GM12864 (cell line): ENCODE measurements around the gene CORIN.
"Not testable (repeated sequence)": the region's sequence is repeated elsewhere in the genome, so short reads cannot be mapped to it uniquely, and the experiment has no call there.

ENCODE experiments used
- DNase-seq: peaks from one replicate; pipeline ENCODE4 v3.0.0-alpha.2; 2011; ENCODE audit warnings: low read depth
- H3K4me3 ChIP-seq: 2 replicates; pipeline ENCODE4 v1.5.1; 2011; ENCODE audit warnings: mild to moderate bottlenecking, low read depth, low read length, control low read depth
- TF ChIP-seq, protein P1 (sequence below): IDR thresholded peaks from 2 replicates; pipeline ENCODE4 v1.5.1; 2011; ENCODE audit warnings: low read depth, mild to moderate bottlenecking, moderate library complexity, low read length, control low read depth, inconsistent platforms; ENCODE audit errors: missing control alignments

CORIN gene

DNA sequence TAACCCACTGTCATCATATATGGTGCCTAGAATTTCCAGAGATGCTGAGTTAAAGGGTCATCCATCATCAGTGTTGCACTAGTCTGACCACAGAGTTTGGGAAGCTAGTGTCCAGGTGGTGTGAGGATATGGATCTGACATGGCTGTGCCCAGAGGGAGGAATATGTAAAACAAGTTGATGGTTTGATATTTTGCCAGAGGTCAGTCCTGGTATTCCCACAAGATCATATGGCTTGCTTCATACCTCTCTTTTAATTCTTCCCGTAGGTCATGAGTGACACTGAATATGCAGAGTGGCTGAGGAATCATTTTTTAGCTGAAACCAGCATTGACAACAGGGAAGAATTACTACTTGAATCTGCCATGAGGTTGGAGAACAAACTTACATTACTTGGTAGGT is 277.2 kb downstream of the CORIN start:
- no peak overlapping the region for H3K4me3 ChIP-seq
- no peak for DNase-seq
- TF ChIP-seq, protein P1, sequence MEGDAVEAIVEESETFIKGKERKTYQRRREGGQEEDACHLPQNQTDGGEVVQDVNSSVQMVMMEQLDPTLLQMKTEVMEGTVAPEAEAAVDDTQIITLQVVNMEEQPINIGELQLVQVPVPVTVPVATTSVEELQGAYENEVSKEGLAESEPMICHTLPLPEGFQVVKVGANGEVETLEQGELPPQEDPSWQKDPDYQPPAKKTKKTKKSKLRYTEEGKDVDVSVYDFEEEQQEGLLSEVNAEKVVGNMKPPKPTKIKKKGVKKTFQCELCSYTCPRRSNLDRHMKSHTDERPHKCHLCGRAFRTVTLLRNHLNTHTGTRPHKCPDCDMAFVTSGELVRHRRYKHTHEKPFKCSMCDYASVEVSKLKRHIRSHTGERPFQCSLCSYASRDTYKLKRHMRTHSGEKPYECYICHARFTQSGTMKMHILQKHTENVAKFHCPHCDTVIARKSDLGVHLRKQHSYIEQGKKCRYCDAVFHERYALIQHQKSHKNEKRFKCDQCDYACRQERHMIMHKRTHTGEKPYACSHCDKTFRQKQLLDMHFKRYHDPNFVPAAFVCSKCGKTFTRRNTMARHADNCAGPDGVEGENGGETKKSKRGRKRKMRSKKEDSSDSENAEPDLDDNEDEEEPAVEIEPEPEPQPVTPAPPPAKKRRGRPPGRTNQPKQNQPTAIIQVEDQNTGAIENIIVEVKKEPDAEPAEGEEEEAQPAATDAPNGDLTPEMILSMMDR = no peak

DNA sequence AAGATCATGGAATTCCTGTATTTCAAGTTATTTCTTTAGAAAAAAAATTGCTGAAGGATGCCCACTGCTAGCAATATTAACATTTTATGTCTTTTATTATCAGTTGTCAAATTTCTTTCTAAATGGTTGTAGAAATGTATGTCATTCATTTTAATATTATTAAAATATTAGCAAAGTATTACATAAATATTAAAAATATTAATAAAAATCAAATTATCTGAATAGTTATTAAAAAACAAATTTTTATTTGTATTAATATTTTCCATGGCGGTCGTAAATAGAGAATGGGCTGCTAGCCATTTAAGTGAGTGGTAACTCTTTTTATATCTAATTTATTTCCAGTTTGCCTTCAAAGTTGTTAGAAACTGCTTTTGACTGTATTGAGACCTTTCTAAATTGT is 280.6 kb downstream of the CORIN start:
- TF ChIP-seq, protein P1 = no peak
- no peak for DNase-seq
- no peak overlapping the region for H3K4me3 ChIP-seq

- DNase-seq, H3K4me3 ChIP-seq: not testable (repeated sequence)
These were observed 281.9 kb downstream of the CORIN start for GRCh38 chr4:47555920-47556319.

DNA sequence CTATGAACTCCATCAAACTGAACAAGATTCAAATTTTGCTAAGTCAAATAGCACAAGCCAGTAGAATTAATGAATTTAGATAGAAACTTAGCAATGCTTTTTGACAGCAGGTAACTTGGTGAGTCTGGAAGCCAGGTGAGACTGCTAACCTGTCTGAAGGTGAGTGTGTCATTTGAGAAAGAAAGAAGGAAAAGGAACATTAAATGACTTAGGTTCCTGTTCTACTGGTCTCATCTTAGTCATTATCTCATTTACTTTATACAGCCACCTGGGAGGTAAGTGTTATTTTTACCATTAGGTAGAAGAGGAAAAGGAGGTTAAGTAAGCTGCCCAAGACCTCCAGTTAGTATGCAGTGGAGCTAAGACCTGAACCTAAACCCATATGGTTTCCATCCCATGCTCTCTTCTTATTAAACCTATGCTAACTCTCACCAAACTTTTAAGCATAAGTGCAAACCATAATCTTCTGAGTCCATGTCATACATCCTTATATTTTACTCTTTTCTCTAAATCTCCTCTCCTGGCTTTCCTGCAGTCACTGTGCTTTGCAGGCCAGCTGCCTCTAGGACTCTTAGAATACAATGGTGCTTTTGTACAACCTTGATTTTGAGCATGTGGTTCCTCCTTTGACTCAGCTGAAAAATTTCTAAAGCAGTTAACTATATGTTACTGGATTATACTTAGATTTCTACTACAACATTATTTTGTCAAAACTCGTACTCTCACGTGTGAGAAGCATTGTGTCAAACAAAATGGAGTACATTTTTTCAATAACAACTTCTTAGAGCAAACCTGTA is 284.3 kb downstream of the CORIN start:
- DNase-seq = no peak
- TF ChIP-seq, protein P1 = no peak
- no peak overlapping the region for H3K4me3 ChIP-seq

- TF ChIP-seq, protein P1 = no peak
- DNase-seq = no peak
- H3K4me3 ChIP-seq = no peak overlapping the region
These were observed 286.2 kb downstream of the CORIN start for GRCh38 chr4:47551682-47552081.

DNA sequence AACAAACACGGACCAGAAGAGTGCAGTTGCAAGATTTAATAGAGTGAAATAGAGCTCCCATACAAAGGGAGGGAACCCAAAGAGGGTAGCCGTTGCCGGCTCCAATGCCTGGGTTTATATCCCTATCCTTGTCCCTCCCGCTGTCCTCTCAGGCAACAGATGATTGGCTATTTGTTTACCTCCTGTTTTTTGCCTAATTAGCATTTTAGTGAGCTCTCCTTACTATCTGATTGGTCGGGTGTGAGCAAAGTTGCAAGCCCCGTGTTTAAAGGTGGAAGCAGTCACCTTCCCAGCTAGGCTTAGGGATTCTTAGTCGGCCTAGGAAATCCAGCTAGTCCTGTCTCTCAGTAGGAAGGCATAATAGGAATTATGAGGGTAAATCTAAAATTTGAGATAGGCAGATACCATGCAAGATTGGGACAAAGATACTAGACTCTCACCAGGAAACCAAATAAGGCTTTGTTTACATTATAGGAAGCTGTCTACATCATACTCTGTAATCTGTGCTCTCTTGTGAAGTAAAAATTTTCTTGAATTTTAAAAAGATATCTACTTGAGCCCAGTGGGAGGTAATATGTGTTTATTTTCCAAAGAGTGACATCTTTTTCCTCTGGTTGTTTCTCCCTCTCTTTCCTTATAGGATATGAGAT is 286.8 kb downstream of the CORIN start:
- H3K4me3 ChIP-seq = no peak overlapping the region
- TF ChIP-seq, protein P1 = no peak
- DNase-seq = no peak

GRCh38 chr4:47550357-47550756 is 287.5 kb downstream of the CORIN start:
- not testable (repeated sequence) for H3K4me3 ChIP-seq, DNase-seq
